GM23338 (cell line): ENCODE results near the gene SCN4A. TPM values are rescaled to one million over a fixed set of nuclear protein-coding genes. Genes with fewer than 3 reads are reported as not detected.

Source experiments
- ATAC-seq: fragments of 200-7000 bp; cut with Tn5 transposase; 3 replicates; pipeline ENCODE4 v1.9.1; 2020
- DNase-seq: peaks from one replicate; pipeline ENCODE4 v3.0.0-alpha.2; 2015; ENCODE audit warnings: low spot score
- H2AFZ ChIP-seq: fragments of 200-600 bp; sonication (generic); 2 replicates; pipeline ENCODE4 v1.8.0; 2016; ENCODE audit warnings: antibody characterized with exemption, mild to moderate bottlenecking, moderate library complexity
- H3F3A ChIP-seq: fragments of 200-600 bp; sonication (generic); replicated peaks from 2 replicates; pipeline ENCODE4 v1.8.0; 2017; ENCODE audit warnings: antibody characterized with exemption, mixed run types, low read depth
- H3K27ac ChIP-seq: fragments of 200-600 bp; sonication (generic); 2 replicates; pipeline ENCODE4 v1.6.1; 2016; ENCODE audit warnings: low read depth
- H3K27me3 ChIP-seq: fragments of 200-600 bp; sonication (generic); 2 replicates; pipeline ENCODE4 v1.8.0; 2016; ENCODE audit warnings: mild to moderate bottlenecking, mixed run types, moderate library complexity; ENCODE audit not compliant: insufficient read depth
- H3K36me3 ChIP-seq: fragments of 200-600 bp; sonication (generic); 2 replicates; pipeline ENCODE4 v1.8.0; 2016; ENCODE audit warnings: mild to moderate bottlenecking; ENCODE audit not compliant: insufficient read depth
- H3K4me1 ChIP-seq: fragments of 200-600 bp; sonication (generic); 2 replicates; pipeline ENCODE4 v1.8.0; 2016; ENCODE audit warnings: mild to moderate bottlenecking, moderate library complexity; ENCODE audit not compliant: insufficient read depth
- H3K4me2 ChIP-seq: fragments of 200-600 bp; sonication (generic); 2 replicates; pipeline ENCODE4 v1.7.1; 2017; ENCODE audit warnings: mixed run types
- H3K4me3 ChIP-seq: fragments of 200-600 bp; sonication (generic); 2 replicates; pipeline ENCODE4 v1.6.1; 2016; ENCODE audit warnings: mixed run types
- H3K79me2 ChIP-seq: fragments of 200-600 bp; sonication (generic); replicated peaks from 2 replicates; pipeline ENCODE4 v1.8.0; 2017; ENCODE audit warnings: mild to moderate bottlenecking; ENCODE audit not compliant: insufficient read depth
- H3K9me2 ChIP-seq: fragments of 200-600 bp; sonication (generic); 2 replicates; pipeline ENCODE4 v1.8.0; 2017; ENCODE audit not compliant: insufficient read depth
- H4K20me1 ChIP-seq: fragments of 200-600 bp; sonication (generic); replicated peaks from 2 replicates; pipeline ENCODE4 v1.8.0; 2017; ENCODE audit warnings: mild to moderate bottlenecking; ENCODE audit not compliant: insufficient read depth
- H3K27ac Mint-ChIP-seq: 2 replicates; pipeline ENCODE4 v1.8.0; 2020; ENCODE audit warnings: inconsistent platforms, mild to moderate bottlenecking, moderate library complexity, mixed read lengths
- H3K27me3 Mint-ChIP-seq: 3 replicates; pipeline ENCODE4 v1.8.0; 2022; ENCODE audit warnings: low read depth, mild to moderate bottlenecking, moderate library complexity, mixed read lengths, inconsistent platforms; ENCODE audit not compliant: insufficient read depth, poor library complexity
- H3K36me3 Mint-ChIP-seq: 3 replicates; pipeline ENCODE4 v1.8.0; 2021; ENCODE audit warnings: low read depth, mild to moderate bottlenecking, inconsistent platforms, moderate library complexity, mixed read lengths
- H3K4me1 Mint-ChIP-seq: 3 replicates; pipeline ENCODE4 v1.8.0; 2020; ENCODE audit warnings: mild to moderate bottlenecking, inconsistent platforms, mixed read lengths
- H3K4me3 Mint-ChIP-seq: 3 replicates; pipeline ENCODE4 v1.8.0; 2021; ENCODE audit warnings: moderate library complexity, mild to moderate bottlenecking, inconsistent platforms, mixed read lengths
- H3K9me3 Mint-ChIP-seq: 3 replicates; pipeline ENCODE4 v1.8.0; 2020; ENCODE audit warnings: moderate library complexity, mild to moderate bottlenecking, inconsistent platforms, mixed read lengths
- CREB1 ChIP-seq: fragments of 250-450 bp; sonication (Bioruptor Pico); IDR thresholded peaks from 2 replicates; pipeline ENCODE4 v1.5.0; 2020; ENCODE audit warnings: low read depth, mild to moderate bottlenecking, moderate library complexity
- EZH2 ChIP-seq: fragments of 200-600 bp; sonication (generic); IDR thresholded peaks from one replicate; pipeline ENCODE4 v1.8.0; 2017; ENCODE audit warnings: antibody characterized with exemption, mild to moderate bottlenecking, low read depth; ENCODE audit not compliant: unreplicated experiment
- JUNB ChIP-seq: IDR thresholded peaks from one replicate; pipeline ENCODE4 v1.6.1; 2016; ENCODE audit warnings: antibody characterized with exemption; ENCODE audit not compliant: unreplicated experiment
- POLR2AphosphoS5 ChIP-seq: IDR thresholded peaks from 2 replicates; pipeline ENCODE4 v1.6.1; 2016; ENCODE audit warnings: antibody characterized with exemption, low read depth
- STAT1 ChIP-seq: IDR thresholded peaks from one replicate; pipeline ENCODE4 v1.6.1; 2016; ENCODE audit warnings: antibody characterized with exemption; ENCODE audit not compliant: unreplicated experiment
- ZNF114 ChIP-seq: fragments of 250-450 bp; sonication (Bioruptor Pico); IDR thresholded peaks from 2 replicates; pipeline ENCODE4 v1.5.0; 2020; ENCODE audit warnings: mild to moderate bottlenecking, moderate library complexity
- polyA plus RNA-seq: library from polyadenylated mRNA; unstranded; fragments of >200 nt; fragmentation: Nextera tagmentation; extraction: Ambion mirVana; gene quantifications from 2 replicates; pipeline ENCODE4 v1.2.1, GENCODE V29; 2016
- total RNA-seq: library from RNA; depleted of rRNA; stranded (reverse); fragments of >200 nt; shearing (Covaris generic); gene quantifications from 2 replicates; pipeline ENCODE4 v1.2.3, GENCODE V29; 2014
- TF ChIP-seq, protein P1 (sequence below): IDR thresholded peaks from one replicate; pipeline ENCODE4 v1.6.1; 2018; ENCODE audit warnings: antibody characterized with exemption; ENCODE audit not compliant: unreplicated experiment
- TF ChIP-seq, protein P2 (sequence below): fragments of 250-450 bp; sonication (Bioruptor Pico); IDR thresholded peaks from 2 replicates; pipeline ENCODE4 v1.5.0; 2020; ENCODE audit warnings: mild to moderate bottlenecking, moderate library complexity
- TF ChIP-seq, protein P3 (sequence below): IDR thresholded peaks from 2 replicates; pipeline ENCODE4 v1.6.1; 2016; ENCODE audit warnings: antibody characterized with exemption

The SCN4A gene
- total and polyA plus RNA-seq, 2 experiments from 2014 or later: 2.3 to 7.9 TPM

DNA sequence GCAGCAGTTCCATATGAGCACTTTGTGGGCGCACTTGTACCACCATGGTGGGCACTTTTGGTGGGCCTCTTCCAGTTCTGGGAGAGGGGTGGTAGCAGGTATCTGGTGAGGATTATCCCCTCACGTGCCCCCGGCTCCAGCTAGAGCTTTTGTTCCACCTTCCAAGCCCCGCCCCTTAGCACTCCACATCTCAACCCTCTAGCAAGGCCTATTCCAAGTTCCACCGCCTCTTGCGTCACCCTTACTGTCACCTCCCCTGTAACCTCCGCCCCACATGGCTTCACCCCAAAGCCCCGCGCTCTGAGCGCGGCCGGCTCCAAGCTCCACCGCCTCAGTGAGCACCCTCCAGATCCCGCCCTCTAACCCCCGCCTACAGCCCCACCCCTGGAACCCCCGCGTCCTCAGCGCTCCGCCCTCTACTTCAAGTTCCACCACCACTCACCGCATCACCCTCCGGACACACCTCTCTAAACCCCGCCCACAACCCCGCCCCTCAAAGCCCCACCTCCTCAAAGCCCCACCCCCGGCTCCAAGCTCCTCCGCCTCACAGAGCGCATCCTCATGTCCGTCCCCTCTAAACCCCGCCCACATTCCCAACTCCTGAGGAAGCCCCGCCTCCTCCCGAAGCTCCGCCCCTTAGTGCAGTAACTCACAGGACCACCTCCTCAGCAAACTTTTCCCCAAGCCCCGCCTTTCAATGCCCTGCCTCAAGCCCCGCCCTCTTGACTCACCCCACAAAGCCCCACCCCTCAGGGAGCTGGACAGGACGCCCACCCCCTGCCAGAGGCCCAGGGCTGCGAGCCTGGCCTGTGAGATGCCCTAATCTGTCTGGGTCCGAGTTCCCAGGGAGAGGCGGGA lies 11.1 kb downstream of the SCN4A start:
- Histone ChIP-seq H3F3A (0 out of 2 replicates have a peak, but pooled peaks cover 2% of the 10 kb centered on the region), H3K27me3 (no peaks in the 10 kb centered on the region), H2AFZ (peak overlapping the region; percentile 92; the same call in 1 of the 2 replicates), H3K79me2 (no peaks in the 10 kb centered on the region), H3K27ac (peak overlapping the region; percentile 78; the same call in 1 of the 2 replicates), H3K4me1 (peaks cover 14% of the 10 kb centered on the region; the same call in 1 of the 2 replicates), H3K36me3 (no peaks in the 10 kb centered on the region), H4K20me1 (no peaks in the 10 kb centered on the region), H3K4me2 (peak overlapping the region; percentile 89), H3K4me3 (peak overlapping the region; percentile 75), H3K9me2 (no peaks in the 10 kb centered on the region)
- peak overlapping the region; percentile 80 for H3K4me3 Mint-ChIP-seq
- peaks cover 20% of the 10 kb centered on the region for H3K4me1 Mint-ChIP-seq
- H3K27me3 Mint-ChIP-seq: peaks cover 8% of the 10 kb centered on the region
- peak; percentile 99 for DNase-seq
- ATAC-seq: peak; percentile 86
- H3K36me3 Mint-ChIP-seq: peaks cover 13% of the 10 kb centered on the region; the same call in 2 of the 3 replicates
- H3K9me3 Mint-ChIP-seq: no peaks in the 10 kb centered on the region; the same call in 2 of the 3 replicates
- TF ChIP-seq EZH2: no peak
- TF ChIP-seq, protein P1, sequence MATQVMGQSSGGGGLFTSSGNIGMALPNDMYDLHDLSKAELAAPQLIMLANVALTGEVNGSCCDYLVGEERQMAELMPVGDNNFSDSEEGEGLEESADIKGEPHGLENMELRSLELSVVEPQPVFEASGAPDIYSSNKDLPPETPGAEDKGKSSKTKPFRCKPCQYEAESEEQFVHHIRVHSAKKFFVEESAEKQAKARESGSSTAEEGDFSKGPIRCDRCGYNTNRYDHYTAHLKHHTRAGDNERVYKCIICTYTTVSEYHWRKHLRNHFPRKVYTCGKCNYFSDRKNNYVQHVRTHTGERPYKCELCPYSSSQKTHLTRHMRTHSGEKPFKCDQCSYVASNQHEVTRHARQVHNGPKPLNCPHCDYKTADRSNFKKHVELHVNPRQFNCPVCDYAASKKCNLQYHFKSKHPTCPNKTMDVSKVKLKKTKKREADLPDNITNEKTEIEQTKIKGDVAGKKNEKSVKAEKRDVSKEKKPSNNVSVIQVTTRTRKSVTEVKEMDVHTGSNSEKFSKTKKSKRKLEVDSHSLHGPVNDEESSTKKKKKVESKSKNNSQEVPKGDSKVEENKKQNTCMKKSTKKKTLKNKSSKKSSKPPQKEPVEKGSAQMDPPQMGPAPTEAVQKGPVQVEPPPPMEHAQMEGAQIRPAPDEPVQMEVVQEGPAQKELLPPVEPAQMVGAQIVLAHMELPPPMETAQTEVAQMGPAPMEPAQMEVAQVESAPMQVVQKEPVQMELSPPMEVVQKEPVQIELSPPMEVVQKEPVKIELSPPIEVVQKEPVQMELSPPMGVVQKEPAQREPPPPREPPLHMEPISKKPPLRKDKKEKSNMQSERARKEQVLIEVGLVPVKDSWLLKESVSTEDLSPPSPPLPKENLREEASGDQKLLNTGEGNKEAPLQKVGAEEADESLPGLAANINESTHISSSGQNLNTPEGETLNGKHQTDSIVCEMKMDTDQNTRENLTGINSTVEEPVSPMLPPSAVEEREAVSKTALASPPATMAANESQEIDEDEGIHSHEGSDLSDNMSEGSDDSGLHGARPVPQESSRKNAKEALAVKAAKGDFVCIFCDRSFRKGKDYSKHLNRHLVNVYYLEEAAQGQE: no peak
- TF ChIP-seq, protein P2, sequence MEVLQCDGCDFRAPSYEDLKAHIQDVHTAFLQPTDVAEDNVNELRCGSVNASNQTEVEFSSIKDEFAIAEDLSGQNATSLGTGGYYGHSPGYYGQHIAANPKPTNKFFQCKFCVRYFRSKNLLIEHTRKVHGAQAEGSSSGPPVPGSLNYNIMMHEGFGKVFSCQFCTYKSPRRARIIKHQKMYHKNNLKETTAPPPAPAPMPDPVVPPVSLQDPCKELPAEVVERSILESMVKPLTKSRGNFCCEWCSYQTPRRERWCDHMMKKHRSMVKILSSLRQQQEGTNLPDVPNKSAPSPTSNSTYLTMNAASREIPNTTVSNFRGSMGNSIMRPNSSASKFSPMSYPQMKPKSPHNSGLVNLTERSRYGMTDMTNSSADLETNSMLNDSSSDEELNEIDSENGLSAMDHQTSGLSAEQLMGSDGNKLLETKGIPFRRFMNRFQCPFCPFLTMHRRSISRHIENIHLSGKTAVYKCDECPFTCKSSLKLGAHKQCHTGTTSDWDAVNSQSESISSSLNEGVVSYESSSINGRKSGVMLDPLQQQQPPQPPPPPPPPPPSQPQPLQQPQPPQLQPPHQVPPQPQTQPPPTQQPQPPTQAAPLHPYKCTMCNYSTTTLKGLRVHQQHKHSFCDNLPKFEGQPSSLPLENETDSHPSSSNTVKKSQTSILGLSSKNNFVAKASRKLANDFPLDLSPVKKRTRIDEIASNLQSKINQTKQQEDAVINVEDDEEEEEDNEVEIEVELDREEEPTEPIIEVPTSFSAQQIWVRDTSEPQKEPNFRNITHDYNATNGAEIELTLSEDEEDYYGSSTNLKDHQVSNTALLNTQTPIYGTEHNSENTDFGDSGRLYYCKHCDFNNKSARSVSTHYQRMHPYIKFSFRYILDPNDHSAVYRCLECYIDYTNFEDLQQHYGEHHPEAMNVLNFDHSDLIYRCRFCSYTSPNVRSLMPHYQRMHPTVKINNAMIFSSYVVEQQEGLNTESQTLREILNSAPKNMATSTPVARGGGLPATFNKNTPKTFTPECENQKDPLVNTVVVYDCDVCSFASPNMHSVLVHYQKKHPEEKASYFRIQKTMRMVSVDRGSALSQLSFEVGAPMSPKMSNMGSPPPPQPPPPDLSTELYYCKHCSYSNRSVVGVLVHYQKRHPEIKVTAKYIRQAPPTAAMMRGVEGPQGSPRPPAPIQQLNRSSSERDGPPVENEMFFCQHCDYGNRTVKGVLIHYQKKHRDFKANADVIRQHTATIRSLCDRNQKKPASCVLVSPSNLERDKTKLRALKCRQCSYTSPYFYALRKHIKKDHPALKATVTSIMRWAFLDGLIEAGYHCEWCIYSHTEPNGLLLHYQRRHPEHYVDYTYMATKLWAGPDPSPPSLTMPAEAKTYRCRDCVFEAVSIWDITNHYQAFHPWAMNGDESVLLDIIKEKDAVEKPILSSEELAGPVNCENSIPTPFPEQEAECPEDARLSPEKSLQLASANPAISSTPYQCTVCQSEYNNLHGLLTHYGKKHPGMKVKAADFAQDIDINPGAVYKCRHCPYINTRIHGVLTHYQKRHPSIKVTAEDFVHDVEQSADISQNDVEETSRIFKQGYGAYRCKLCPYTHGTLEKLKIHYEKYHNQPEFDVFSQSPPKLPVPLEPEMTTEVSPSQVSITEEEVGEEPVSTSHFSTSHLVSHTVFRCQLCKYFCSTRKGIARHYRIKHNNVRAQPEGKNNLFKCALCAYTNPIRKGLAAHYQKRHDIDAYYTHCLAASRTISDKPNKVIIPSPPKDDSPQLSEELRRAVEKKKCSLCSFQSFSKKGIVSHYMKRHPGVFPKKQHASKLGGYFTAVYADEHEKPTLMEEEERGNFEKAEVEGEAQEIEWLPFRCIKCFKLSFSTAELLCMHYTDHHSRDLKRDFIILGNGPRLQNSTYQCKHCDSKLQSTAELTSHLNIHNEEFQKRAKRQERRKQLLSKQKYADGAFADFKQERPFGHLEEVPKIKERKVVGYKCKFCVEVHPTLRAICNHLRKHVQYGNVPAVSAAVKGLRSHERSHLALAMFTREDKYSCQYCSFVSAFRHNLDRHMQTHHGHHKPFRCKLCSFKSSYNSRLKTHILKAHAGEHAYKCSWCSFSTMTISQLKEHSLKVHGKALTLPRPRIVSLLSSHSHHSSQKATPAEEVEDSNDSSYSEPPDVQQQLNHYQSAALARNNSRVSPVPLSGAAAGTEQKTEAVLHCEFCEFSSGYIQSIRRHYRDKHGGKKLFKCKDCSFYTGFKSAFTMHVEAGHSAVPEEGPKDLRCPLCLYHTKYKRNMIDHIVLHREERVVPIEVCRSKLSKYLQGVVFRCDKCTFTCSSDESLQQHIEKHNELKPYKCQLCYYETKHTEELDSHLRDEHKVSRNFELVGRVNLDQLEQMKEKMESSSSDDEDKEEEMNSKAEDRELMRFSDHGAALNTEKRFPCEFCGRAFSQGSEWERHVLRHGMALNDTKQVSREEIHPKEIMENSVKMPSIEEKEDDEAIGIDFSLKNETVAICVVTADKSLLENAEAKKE (CRISPR knock-in tag): no peak
- TF ChIP-seq POLR2AphosphoS5: peak; percentile 55
- TF ChIP-seq STAT1: no peak
- TF ChIP-seq JUNB: no peak
- TF ChIP-seq CREB1 (CRISPR knock-in tag): peak; percentile 70
- no peak for TF ChIP-seq ZNF114 (CRISPR knock-in tag)
- TF ChIP-seq, protein P3, sequence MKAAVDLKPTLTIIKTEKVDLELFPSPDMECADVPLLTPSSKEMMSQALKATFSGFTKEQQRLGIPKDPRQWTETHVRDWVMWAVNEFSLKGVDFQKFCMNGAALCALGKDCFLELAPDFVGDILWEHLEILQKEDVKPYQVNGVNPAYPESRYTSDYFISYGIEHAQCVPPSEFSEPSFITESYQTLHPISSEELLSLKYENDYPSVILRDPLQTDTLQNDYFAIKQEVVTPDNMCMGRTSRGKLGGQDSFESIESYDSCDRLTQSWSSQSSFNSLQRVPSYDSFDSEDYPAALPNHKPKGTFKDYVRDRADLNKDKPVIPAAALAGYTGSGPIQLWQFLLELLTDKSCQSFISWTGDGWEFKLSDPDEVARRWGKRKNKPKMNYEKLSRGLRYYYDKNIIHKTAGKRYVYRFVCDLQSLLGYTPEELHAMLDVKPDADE: no peak
- H3K27ac Mint-ChIP-seq: peak overlapping the region; percentile 92
